CD4-positive, alpha-beta T cell treated with Interleukin-4 for 1 hour (primary cell): ENCODE results near the gene PSMB5.

Experiments used
- DNase-seq, 2 donors: peaks; one replicate each; pipeline ENCODE4 v3.0.0-alpha.2; 2020 to 2022

Gene PSMB5

GRCh38 chr14:23034498-23035302 is at the start of gene PSMB5:
Gene PSMB5 (minus strand): TSS chr14:23034900. CDS start chr14:23034881, 19 bp downstream.
- DNase-seq, result peak; percentile 94 to 95

GRCh38 chr14:23080474-23080873 is 45.8 kb upstream of the PSMB5 start:
- DNase-seq, result no peak

DNA sequence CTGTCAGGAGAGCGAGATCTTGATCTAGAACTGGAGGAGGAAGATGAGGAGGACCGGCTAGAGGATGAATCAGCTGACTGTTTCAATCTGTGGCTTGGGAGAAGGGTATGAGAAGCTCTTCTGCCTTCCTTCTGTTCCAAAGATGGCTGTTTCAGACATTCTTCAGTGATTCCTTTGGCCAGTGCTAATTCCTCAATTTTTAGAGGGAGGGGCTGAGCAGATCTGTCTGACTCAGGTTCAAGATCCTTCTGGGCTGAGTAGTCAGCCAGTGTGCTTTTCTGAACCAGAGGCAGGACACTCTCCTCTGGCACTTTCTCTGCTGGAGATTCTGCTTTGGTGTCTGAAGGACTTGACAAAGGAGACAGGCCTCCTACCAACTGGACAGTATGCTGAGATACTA is 45.0 kb upstream of the PSMB5 start:
- DNase-seq, result no peak

DNA sequence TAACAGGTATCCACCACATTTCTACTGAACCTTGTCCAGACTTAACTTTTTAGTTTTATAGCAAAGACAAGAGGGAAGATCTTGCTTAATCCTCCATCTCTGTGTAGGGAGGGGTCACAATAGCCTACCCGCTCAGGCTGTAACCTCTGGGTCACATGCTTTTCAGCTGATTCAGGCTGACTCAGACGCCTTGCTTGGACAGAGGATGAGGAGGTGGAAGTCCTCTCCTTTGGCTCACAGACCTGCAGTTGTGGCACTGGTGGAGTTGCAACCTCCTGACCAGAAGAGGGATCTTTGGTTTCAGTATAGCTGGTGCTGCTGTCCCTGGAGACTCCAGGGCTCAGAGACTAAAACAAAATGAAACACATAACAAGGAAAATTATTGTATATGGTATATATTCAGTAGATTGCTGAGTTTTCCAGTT is 44.0 kb upstream of the PSMB5 start:
- peak in 1 of 2 donors; percentile 69 for DNase-seq

GRCh38 chr14:23077962-23078361 is 43.3 kb upstream of the PSMB5 start:
- no peak for DNase-seq

- DNase-seq, result peak in 1 of 2 donors; percentile 58
Observed at GRCh38 chr14:23076785-23077408, 42.2 kb upstream of the PSMB5 start.

GRCh38 chr14:23074906-23075305 is 40.2 kb upstream of the PSMB5 start:
- DNase-seq, result no peak

GRCh38 chr14:23071921-23072539 is 37.3 kb upstream of the PSMB5 start:
- DNase-seq, result no peak

DNA sequence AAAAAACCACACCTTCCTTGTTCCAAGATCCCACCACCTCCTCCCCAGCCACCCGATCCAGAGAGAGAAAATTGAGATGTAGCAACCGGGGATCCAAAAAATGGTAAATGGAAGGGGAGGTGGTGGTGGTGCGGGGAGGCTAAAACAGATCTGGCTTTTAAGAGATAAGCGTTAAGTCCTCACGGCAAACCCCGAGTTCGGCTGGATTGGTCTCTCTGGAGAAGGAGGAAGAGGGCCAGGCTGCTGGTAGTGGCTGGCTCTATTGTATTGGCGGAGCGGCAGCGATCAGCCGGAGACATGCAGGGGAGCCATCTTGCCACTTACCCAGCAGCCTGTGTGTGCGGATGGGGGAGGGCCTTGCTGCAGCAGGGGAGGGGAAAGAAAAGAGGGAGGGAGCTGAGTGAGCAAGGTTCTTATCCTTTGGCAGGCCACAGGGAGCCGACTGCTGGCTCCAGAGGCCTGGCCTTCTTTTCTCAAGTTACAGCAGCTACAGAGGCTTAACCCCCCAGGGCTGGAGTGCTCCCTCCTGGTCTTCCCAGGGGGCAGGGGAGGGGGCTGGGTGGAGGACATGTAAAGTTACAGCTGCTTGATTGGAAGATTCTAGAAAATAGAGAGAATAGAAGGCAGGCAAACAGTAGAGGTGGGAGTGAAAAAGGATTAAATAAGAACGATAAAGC is 36.7 kb upstream of the PSMB5 start:
- peak; percentile 79 to 83 for DNase-seq

DNA sequence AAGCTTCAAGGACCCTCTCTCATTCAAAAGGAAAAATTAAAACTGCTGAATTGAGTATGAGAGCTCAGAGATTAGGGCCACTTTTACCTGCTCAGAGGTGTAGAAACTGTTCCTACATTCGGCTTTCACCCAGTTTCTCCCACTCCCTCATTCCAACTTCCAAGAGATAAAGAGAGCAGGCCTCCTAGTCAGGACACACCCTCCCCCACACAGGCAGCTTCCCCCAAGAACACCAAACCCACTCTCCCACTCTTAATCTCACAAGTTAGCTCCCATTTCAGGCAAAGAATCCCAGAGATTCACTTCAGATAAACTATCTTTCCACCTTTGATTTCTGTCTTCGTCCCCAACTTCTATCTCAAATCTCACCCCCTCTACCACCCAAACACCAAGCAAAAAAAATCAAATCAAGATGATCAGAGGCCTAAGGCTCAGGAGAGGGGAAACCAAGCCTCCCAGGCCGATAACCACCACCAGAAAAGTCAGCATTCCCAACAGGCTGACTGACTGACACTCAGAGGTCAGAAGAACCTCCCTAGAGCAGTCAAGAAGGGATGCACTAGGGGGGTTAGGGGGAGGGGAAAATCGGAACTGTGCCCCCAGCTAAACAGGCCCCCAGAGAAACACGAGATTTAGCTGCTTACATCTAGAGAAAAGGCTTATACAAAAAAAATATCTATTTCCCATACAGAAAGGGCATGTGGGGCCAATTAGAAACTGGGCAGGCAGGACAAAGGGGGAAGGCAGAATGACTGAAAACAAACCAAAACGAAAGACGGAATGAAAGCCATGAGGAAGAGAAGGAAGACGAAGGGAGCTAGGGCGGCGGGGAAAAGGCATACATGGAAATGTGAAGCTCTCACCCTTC is 35.8 kb upstream of the PSMB5 start:
- DNase-seq, result no peak

GRCh38 chr14:23069413-23069806 is 34.7 kb upstream of the PSMB5 start:
- no peak for DNase-seq

DNA sequence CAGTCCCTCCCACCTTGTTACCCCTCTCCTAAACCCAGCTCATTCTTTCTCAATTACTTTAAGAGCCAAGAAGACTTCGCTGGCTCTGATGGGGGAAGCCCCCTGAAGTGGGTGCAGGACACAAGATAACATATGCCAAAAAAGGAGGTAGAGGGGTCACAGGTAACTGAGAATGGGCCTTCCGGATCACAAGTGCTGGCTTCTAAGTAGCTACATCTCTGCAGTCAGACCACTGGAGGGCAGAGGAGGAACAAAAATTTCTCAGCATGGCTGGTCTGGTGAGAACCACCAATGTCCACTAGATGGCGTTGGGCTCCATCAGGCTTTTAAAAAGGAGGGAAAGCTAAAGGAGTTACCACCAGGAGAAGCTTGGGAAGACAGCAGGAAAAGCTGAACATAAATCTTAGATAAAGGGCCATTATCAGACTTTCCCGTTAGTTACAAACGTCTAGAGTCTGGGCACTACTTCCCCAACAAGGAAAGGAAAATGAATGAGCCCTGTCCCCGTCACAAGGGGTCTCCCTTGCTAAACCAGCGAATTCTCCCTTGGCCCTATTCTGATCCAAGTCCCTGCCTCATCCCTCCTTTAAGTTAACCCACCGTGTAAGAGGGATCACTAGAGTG is 34.2 kb upstream of the PSMB5 start:
- peak; percentile 83 to 87 for DNase-seq

DNA sequence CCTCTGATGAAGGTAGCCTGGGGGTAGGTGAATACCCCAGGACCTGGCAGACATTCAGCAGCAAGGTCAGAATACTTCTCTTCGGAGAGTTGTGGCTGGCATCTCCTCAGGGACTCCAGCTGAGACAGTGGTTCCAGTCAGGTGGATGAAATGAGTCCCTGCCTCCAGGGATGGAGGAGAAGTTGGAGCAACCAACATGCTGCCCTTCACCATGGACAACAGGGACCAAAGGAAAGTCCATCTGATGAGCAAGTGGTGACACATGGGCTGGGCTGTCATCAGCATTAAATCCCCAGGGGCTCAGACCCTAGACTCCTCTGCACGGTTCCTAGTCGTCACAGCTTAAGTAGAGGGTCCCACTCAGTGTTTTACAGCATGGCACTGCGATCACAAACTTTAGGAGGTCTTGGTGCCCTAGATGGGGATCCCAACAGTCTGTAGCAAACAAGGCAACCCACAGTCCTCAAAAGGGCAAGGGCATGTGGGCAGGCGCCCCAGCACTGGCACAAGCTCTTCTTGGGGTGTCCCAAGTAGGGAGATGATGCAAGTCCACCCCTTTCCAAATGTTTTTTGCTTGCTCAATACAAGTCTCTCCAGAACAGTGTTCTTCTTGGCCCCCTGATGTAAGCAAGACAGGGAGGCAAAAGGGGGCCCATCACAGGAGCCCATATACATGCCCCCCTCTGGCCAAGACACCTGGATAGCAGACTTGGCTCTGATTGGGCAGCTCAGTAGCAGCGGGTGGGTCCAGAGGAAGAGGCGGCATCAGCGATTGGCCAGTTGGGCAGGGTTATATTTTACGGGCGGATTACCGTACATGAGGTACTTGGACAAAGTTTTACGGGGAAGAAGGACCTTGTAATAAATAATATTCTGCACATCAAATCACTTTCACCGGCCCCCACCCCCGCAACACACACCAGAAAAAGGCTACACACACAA is 33.4 kb upstream of the PSMB5 start:
- DNase-seq, result no peak

- no peak for DNase-seq
Observed at GRCh38 chr14:23066855-23067744, 32.4 kb upstream of the PSMB5 start.

- no peak for DNase-seq
Observed at GRCh38 chr14:23066368-23066767, 31.7 kb upstream of the PSMB5 start.

GRCh38 chr14:23063601-23064000 is 28.9 kb upstream of the PSMB5 start:
- DNase-seq, result no peak

DNA sequence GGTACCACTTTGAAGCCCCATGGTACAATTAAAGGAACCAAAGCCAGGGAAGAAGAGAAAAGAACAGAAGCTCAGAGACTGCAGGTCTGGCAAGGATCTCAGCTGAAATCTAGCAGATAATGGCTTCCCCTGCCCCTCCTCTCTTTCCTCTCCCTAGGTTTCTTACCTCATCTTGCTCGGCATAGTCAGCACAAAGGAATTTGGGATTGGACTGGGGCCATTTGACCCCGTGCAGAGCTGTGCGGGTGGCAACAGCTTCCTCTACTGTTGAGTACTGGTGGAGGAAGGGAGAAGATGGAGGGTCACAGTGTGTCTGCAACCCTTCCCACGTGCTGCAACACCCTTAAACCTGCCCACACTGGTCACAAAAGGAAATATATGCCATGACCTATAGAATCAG is 27.3 kb upstream of the PSMB5 start:
- DNase-seq, result no peak

- DNase-seq, result no peak
Observed at GRCh38 chr14:23060536-23061260, 26.0 kb upstream of the PSMB5 start.
